HG03520 (cell line): ENCODE data around the gene PNPLA5.

Experiments
- ATAC-seq: cut with Tn5 transposase; IDR thresholded peaks from one replicate; pipeline ENCODE4 v1.9.1; 2021; ENCODE audit warnings: mild to moderate bottlenecking, moderate library complexity; ENCODE audit not compliant: unreplicated experiment

PNPLA5 gene

DNA sequence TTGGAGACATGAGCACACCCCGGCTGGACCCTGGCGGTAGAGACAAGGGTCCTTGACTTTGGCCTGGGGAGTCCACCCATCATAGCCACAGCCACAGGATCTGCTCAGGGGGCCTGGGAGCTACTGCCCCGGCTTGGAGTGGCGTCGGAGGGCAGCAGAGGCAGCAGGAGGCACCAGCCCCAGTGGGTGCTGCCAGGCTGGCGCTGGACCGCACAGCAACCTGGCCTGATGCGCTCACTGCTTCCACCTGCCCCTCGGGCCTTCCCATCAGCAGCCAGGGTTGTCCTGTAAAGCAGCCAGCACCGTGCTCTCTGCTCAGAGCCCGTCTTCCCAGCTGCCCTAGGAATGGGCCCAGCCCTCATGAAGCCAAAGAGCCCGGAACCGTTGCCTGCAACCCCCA is 51.4 kb downstream of the PNPLA5 start:
- no peak for ATAC-seq

DNA sequence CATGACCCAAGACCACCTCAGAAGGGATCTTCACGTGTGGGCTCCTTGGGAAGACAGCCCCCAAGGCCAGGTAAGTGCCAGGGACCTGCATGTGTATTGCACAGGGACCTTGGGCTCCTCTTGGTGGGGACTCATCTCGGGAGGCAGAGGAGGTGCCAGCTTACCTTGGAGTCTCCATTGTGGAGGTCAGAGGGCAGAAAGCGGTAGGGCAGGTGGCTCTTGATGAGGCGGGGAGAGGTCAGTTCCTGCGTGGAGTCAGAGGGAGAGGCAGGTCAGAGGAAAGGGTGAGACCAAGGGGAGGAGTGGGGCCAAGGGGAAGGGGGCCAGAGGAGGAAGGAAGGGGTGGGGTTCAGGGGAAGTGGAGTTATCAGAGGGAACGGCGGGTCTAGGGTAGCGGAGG is 52.0 kb downstream of the PNPLA5 start:
- ATAC-seq: no peak

DNA sequence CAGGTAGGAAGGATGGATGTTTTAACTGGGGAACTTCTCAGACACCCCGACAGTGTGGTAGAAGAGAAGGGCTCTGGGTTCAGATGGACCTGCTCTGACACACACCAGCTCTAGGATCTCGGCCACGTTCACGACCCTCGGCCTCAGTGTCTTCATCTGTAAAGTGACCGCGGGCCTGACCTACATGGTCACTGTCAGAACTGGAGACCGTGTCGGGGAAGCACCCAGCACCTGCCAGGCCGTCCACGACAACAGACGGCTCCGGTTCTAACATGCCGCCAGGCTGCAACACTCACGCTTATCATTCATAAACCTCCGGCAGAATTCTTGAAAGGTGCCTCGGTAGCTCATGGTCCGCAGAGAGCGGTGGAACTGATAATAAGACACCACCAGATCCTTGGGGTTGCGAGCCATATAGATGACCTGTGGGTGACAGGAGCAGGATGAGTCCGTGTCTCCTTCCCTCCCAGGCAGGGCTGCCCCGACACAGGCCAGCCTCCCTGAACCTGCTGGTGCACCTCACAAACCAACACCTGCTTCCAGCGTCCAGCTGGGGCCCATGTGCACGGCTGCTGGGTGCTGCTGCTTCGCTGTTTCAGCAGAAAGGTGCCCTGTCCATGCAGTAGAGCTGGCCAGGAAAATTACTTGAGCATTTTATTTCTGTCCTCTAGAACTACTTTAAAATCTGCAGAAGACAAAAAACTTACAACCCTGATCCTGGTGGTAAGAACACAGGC is 53.1 kb downstream of the PNPLA5 start:
- ATAC-seq: no peak

DNA sequence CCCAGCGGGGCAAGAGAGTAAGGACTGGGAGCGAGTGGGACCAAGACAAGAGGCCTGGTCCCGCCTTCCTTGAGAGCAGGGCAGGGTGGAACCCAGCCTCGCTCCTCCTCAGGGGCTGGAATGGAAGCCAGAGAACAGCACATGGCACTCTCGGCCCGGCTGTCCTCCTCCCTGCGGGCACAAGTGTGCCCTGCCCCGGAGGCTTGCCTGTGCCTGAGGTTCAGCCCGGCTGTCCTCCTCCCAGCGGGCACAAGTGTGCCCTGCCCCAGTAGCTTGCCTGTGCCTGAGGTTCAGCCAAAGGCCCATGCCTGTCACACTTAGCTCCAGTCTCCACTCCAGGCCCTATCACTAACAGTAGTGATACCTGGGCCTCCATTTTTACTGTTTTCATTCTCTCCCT is 53.7 kb downstream of the PNPLA5 start:
- no peak for ATAC-seq

DNA sequence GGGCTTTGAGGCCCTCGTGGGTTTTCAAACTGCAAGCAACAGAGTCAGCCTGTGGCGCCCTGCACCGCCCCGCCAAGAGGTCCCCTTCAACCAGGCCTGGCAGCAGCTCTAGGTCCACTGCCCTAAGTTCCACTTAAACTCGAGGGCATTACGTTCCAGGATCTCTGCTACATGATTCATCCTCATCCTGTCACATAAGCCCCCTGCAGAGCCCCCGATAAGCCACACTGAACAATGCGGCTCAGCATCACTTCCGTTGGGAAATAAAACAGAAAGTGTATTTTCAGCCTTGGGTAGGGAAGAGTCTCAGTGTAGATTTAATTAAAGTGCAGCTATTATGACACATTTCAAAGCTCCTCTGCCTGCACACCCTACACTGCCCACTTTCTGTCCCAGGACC is 54.1 kb downstream of the PNPLA5 start:
- ATAC-seq: no peak

DNA sequence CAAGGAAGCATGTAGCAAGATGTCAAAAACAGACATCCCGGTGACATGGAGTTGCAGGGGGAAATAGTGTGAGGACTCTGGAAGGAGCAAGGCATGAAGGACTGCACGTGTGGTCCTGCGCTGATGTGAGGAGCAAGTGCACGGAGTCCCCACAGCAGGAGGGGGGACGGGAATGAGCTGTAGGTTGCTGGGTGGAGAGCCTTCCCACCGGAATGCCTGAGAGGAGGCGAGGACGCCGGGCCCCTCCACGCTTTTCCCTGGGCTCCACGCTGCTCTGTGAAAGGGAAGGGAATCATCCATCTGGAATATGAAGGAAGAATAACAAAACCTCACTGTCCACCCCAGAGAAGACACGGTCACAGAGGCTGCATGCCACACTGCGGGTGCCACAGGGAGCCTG is 56.1 kb downstream of the PNPLA5 start:
- ATAC-seq: no peak

DNA sequence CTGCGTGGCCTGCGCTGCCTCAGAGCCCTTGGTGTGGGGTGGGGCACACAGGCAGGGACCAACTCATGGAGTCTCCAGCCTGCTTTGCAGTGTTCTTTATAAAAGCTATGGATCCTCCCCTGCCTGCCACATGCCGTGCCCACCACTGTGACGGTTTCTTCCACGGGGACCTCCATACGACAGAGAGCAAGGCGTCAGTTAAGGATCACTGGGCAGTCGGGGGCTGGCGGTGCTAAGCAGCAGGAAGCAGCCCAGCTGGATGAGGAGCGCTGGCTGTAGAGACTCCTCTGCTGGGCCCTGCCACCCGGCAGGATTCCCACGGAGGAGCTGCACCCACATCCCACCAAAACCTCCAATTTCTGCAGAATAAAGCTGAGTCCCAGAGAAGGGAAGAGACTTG is 56.6 kb downstream of the PNPLA5 start:
- ATAC-seq: no peak

DNA sequence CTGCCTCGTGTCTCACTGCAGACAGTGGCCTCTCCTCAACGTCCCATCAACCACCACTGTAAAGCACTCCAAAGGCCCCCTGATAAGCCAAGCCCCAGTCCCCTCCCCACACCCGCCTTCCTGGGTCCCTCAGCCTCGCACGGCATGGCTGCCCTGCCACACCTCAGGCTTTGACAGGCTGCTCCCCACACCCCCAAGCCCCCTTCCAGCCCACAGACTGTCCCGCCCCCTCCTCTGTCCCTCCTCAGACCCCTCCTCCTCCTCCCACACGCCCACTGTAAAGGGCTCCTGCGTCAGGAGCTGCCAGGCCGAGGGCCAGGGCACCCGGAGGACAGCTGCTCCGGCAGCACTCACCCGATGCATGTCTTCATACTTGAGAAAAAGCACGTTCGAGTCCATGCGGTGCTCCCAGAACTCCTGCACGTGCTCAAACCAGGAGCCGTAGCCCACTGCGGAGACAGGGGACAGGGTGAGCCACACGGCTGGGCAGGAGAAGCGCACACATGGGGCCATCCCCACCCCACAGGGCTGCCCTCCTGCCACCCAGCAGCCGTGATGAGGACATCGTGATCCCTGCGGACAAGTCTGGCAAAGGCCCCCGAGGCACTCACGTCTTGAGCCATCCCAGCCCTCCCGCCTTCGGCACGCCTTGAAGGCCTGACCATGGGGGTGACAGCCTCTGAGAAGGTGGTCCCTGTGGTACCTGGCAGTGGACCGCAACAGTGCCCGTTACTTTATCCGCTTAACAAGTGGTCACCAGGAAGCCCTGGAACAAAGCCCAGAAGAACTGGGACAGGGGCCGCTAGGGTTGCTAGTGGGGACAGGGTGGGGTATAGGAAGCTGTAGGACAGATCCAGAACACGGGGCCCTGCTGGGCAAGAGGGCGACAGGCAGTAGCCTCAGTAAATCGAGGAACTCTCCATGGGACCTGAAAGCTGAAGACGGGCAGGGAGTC is 58.2 kb downstream of the PNPLA5 start:
- no peak for ATAC-seq

DNA sequence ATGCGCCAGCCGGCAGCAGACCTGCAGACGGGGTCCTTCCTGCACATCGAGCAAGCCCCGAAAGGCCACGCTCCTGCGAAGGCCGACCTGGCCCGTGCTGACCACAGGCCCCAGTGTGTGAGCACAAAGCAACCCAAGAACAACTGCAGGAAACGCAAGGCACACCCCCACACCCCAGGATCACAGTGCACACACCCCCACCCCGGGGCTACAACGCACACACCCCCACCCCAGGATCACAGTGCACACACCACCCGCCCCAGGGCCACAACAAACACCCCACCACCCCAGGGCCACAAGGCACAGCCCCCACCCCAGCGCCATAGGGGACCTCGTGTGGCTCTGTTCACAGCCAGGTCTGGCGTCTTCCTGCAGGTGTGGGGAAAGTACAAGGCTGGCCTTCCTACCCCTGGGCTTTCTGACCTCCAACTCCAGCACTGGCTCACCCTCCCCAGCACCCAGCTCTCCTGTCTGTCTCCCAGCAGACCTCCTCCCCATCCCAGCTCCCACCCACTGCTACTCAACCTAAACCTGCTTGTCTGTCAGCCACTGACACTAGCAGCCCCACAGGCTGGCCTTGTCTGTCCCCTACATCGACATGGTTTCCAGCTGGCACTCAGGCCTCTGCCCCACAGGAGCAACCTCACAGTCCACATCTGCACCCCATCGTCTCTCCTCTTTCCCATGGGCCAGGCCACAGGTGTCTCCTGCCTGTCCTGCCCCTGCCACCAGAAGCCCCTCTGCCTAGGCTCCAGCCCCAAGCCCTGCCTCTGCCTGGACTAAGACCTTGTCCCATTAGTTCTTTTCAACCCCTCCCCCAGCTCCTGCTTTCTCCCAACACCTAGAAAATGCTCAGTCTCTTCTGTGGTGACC is 59.2 kb downstream of the PNPLA5 start:
- ATAC-seq: no peak

DNA sequence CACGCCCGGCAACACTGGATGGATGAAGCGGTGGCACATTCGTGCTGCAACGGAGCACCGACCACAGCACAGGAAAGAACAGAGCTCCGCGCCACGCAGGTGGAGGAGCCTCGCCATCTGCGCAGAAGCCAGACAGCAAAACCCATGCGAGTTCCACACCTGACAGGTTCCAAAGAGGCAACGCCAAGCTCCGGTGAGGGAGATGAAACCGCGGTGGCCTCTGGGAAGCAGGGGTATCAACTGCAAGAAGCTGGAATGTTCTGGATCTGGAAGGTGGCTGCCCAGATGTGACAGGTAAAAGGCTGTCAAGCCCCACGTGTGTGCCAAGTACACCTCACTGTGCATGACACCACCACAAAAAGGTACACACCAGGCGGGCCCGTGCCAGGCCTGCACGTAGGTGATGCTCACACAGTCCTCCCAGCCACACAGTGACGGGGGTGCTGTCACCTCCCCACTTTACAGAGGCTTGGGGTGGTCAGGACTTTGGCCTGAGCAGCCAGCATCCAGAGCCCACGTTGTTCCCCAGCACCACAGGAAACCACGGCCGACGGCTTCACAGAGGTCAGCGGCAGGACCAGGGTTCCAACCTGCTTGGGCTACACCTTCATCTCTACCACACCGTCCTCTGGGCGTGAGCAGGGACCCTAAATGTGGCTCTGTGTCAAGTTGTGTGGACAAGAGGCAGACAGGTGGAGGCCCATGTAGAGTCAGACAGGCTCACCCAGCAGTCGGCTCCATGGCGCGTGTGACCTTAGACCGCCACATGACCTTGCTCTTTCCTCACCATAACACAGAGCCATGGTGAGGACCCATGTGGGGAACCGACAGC is 60.0 kb downstream of the PNPLA5 start:
- ATAC-seq: no peak

DNA sequence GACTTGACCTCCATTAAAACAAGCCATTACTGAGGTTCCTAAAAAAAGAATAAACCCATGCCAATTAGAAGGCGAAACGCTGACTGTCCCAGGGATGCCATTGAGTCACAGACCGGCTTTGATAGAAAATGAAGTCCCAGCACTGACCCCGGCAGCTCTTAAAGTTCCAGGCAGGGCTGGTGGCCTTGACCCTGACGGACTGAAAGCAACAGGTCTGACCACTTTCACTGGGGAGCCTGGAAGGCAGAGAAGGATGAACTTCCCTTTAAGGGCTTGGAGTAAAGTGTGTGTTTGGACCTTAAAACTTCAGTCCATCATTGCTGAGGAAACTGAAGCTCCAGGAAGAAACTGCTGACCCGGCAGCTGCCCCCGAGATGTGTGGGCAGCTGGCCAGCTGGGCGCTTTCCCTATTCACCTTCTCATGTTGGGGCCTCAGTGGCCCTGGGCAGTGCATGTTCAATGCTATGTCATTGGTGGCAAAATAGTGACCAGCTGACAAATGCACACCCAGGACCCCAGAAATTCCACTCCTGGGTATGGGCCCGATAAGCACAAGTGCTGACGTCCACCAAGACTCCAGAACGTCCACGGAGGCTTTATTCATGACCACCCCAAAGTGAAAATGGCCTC is 60.8 kb downstream of the PNPLA5 start:
- no peak for ATAC-seq

DNA sequence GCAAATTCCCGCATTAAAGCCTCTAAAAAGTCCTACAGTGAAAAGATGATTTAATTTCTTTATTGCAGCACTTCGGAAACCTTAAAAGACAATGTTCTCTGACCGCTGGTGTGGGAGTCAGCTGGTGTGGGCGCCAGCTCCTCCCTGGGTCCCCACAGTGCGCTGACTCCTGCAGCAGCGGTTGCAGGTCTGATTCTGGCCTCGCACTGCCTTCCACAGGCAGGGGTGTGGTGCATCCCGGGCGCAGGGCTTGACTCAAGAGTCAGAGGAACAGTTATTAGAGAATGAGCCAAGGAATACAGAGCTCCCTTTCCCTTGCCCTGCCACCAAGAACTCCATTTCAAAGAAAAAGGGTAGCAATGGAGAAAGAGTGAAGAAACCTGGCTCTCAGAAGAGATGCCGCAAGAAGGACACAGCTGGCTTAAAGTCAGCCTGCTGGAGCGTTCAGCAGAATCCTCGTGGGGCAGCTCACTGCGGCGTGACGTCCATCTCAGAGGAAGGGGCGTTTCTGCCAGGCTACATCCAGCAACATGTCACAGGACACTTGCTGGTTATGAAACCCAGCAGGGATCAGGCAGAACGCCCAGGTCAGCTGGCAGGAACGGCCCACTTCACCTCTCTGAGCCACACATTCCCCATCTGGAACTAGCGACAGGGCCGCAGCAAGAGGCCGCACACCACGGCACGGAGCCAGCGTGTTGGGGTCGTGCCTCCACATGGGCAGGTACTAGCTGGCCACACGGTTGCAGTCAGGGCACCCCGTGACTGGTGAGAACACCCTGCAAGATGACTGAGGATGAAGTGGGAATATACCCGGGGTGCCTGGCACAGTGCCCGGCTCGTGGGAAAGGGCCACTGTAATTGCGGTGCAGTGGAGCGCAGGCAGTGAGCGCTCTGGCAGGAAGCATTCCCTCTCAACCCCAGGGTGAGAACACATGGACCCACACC is 61.6 kb downstream of the PNPLA5 start:
- ATAC-seq: no peak
